MM.1S (cell line): ENCODE results near the gene ARVCF.

ENCODE experiments used
- CTCF ChIP-seq: fragments of 300-600 bp; sonication (generic); IDR thresholded peaks from 2 replicates; pipeline ENCODE4 v1.5.1; 2016; ENCODE audit warnings: antibody characterized with exemption, low read length, mixed read lengths
- EZH2 ChIP-seq: fragments of 300-600 bp; sonication (generic); optimal IDR thresholded peaks from 2 replicates; pipeline ENCODE3; 2017; ENCODE audit warnings: low read depth, mild to moderate bottlenecking, antibody characterized with exemption, low read length, mixed read lengths
- EZH2phosphoT487 ChIP-seq: fragments of 300-600 bp; sonication (generic); IDR thresholded peaks from 2 replicates; pipeline ENCODE4 v1.6.1; 2018; ENCODE audit warnings: antibody characterized with exemption, low read length

- TF ChIP-seq CTCF: no peak
- TF ChIP-seq EZH2phosphoT487: no peak
- TF ChIP-seq EZH2: no peak
Measured at GRCh38 chr22:20025401-20026203, 9.0 kb upstream of the ARVCF start.
